Stimulated activated CD8-positive, alpha-beta memory T cell treated with anti-CD3 and anti-CD28 coated beads, Interleukin-15, amount 100 ng/mL, for 4 hours (primary cell): Measurements from ENCODE around the gene ZSWIM6.

Source experiments
- DNase-seq, 2 donors: peaks; one replicate each; pipeline ENCODE4 v3.0.0-alpha.2; 2020; ENCODE audit warnings: low read depth in 2 of 2

Gene ZSWIM6

DNA sequence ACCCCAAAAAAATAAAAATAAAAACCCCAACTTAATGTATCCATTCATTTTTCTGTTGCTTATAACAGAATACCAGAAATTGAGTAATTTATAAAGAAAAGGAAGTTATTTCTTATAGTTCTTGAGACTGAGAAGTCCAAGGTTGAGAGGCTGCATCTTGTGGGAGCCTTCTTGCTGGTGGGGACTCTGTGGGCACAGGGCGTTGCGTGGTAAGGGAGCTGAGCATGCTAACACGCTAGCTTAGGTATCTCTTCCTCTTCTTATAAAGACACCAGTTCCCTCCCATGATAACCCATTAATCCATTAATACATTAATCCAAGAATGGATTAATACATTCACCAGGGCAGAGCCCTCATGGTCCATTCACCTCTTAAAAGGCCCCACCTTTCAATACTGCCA, 150.9 kb downstream of the ZSWIM6 start:
- DNase-seq = no peak

DNA sequence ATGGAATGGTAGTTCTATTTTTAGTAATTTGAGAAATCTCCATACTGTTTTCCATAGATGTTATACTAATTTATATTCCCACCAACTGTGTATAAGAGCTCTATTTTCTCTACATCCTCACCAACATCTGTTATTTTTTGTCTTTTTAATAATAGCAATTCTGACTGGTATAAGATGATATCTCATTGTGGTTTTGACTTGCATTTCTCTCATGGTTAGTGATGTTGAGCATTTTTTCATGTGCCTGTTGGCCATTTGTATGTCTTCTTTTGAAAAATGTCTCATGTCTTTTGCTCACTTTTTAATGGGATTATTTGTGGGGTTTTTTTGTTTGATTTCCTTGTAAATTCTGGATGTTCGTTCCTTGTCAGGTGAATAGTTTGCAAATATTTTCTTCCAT, 154.4 kb downstream of the ZSWIM6 start:
- DNase-seq = no peak

DNA sequence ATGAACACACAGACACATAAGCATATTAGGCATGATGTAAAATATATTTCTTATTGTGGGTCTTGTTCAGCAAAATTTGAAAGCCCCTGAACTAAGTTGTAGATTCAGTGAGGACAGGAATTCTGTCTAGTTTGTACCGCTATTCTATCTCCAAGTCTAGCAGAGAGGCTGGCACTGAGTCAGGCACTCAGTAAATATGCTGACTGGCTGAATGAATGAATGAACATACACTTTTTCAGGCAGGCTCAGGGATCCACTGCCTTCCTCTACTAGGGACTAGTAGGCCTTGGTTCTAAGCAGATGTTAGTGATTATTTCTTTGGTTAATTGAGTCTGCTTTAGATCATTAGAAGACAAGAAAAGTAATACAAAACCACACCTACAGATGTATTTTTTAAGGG, 157.5 kb downstream of the ZSWIM6 start:
- DNase-seq = no peak

DNA sequence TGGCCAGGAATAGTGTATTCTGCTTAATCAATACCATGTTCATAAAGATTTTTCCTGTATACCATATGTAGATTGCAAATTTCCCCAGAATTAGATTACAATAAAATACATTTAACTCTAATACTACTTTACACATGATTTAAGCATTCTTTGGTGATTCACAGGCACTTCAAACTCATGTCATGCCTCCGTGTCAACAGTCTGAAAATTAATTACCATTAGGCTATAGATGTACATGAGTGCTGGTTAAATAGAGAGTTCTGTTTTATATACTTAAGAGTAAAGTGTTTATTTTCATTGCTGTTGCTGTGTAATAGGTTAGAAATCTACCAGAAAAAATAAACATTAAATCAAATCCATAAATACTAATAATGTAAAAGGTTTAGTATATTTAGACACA, 159.8 kb downstream of the ZSWIM6 start:
- DNase-seq = no peak

DNA sequence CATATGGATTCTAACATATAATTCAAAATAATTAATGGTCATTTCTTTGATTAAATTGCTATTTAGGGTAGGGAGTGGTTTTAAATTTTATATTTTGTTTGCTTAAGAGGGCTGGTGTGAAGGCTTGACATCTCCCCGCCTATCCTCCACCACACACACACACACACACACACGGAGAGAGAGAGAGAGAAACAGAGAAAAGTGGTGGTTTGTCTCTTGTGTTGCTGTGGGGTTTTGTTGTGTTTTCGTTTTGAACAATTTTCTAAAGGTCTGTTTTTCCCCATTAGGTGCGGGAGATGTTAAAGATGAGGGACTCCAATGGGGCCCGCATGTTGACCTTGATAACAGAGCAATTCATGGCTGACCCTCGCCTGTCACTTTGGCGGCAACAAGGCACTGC, 161.9 kb downstream of the ZSWIM6 start:
- no peak for DNase-seq

DNA sequence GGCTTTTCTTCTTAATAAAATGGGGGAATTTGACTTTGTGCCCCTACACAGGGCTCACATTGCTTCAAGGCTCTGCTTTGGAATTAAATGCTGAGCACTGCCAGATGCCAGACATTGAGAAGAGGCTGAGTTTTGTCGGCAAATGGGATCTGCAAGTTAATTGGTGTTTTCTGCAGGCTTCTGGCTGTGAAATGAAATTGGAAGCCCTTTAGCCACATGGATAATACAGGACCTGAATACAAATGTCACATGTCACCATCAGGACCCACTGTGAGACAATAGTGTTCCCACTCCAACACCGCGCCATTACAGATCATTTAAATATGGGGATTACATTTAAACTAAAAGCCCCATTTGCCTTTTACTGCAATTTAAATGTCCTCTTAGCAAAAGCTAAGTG, 164.4 kb downstream of the ZSWIM6 start:
- no peak for DNase-seq

DNA sequence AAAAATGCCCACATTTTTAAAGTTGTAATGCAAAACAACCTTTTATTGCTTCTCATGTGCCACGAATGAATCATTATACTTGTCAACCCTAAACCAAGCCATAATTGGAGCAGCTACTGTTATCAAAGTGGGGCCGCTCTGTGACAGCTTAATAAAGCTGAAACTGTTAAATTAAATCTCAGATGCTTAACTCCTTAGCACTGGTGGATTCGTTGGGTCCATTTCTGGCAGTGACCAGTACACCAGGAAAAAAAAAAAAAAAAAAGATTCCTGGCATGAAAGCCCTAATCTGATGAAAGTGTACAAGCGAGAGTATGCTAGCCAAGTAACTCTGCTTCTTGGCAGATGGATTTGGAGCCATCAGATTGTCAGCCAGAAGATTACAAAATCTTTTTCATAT, 164.8 kb downstream of the ZSWIM6 start:
- no peak for DNase-seq

DNA sequence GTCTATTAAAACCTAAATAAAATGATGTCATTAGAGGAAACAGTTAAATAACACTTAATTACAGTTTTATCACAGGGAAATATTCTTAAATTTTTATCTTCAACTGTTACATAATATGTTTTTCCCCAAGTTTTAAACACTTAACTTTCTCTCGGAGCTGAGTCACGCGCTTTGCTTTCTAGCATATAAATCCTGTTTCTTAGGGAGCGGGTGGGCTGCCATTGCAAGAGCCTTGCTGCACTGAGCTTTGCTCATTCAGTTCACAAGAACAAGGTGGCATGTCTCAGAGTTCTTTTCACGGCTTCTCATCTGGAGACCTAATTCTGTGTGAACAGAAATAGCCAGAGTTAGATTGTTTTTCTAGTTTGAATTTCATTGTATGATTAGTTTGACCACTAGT, 166.1 kb downstream of the ZSWIM6 start:
- DNase-seq = no peak

DNA sequence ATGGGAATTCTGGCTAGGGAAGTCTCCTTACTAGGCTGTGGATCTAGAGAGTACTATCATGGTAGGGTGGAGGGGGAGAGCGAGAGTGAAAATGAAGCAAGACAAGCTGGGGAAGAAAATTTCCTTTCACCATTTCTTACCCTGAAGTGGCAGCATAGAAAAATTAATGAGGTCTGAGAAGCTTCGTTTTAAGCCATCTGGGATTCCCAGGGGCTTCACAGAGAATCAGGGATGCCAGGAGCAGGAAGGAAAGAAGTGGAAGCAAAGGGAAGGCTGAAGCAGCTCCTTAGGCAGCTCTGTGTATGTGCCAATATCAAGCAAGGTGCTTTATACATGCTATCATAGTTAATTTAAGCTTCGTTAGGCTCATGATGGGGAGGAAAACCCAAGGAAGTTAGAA, 169.9 kb downstream of the ZSWIM6 start:
- no peak for DNase-seq

DNA sequence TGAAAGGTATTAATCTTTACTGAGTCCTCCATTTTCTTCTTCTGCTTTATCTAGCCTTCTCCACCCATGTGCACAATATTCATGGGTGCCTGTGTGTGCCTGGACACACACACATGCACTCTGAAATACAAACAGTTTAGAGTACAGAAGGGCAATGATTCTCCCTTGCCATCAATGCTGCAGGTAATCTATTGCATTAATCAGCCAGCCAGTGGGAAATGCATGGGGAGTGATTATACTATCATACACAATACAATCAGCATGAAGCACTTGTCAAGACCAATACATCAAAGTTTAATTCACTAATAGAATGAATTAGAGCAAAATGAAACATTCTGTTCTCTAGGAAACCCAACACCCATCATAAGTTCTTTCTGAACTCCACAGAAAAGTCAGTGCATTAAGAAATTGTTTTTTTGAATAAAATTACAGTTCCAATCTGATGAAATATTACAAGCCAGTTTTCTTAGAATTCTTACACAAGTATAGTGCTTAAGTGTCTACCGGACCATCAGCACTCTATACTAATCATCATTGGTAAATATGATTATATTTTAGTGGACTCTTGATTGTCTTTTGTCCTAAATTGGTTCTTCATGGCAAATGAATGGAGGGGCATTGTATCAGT, 172.2 kb downstream of the ZSWIM6 start:
- no peak for DNase-seq

DNA sequence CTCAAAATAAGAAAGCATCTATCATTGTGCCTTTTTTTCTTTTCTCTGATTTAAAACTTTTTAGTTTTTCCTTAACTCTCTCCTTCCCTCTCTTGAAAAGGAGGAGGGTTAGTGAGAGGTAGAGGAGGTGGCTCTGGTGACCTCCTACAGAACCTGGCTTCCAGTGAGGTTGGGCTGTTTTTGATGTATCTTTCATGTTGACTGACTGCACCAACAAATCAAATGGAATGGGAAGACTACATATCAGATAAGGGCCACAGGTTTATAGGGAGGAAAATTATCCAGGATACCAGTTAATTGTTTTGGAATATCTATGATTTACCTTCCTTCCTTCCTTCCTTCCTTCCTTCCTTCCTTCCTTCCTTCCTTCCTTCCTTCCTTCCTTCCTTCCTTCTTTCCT, 173.2 kb downstream of the ZSWIM6 start:
- DNase-seq = no peak

DNA sequence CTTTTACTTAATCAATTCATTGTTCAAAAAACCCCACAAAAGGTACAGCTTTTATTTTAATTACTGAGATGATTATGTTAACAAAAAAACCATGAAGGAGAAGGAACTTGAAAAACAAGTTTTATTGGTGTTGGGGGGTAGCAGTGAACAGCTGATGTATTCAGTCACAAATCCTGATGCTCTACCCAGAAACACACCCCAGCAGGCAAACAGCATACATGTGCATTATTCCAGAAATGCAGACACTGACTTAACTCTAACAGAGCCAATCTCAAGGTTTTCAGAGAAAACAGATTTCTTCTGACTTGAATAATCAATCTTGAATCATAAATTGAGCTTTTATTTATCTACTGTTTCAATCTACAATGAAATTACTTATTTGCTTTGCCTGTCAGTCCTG, 175.2 kb downstream of the ZSWIM6 start:
- no peak for DNase-seq

DNA sequence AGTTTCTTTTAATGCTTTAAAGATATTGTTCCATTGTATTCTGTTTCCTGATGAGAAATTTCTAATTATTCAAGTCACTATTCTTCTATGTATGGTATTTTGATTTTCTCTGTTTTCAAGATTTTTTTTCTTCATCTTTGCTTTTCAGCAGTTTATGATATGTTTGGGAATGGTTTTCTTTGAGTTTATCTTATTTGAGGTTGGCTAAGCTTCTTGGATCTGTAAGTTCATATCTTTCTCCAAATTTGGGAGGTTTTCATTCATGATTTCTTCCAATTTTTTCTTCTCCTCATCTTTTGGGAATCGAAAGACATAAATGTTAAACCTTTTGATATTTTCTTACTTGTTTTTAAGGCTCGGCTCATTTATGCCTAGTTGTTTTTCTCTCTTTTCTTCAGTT, 184.9 kb downstream of the ZSWIM6 start:
- no peak for DNase-seq

DNA sequence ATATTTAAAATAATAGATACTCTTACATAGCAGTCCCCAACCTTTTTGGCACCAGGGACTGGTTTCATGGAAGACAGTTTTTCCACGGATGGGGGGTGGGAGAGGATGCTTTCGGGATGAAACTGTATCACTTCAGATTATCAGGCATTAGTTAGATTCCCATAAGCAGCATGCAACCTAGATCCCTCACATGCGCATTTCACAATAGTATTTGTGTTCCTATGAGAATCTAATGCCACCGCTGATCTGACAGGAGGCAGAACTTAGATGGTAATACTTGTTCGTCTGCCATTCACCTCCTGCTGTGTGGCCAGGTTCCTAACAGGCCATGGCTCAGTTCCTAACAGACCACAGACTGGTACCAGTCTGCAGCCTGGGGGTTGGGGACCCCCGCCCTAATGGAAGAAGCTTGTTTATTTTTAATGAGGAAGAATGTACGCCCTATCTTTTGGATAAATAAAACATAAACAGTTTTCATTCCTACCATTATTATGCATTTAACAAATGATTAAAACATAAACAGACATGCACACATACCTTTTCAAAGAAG, 187.7 kb downstream of the ZSWIM6 start:
- no peak for DNase-seq

DNA sequence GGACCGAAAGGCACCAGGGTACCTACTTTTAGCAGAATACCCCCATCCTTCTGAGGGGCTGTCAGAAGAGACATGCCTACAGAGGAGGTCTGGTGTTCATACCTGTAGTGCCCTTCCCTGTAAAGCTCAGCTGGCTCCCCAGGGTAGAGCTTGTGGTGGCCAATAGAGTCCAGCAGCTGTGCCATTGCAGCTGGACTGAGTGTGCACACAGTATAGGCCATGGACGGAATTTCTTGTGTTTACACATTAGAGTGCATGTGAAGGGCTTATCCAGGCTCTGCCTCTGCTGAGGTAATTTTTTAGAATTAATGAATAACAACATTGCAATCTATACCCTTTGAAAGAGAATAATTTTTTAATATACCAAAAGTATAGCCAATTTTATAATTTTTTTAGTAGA, 191.0 kb downstream of the ZSWIM6 start:
- DNase-seq = no peak

DNA sequence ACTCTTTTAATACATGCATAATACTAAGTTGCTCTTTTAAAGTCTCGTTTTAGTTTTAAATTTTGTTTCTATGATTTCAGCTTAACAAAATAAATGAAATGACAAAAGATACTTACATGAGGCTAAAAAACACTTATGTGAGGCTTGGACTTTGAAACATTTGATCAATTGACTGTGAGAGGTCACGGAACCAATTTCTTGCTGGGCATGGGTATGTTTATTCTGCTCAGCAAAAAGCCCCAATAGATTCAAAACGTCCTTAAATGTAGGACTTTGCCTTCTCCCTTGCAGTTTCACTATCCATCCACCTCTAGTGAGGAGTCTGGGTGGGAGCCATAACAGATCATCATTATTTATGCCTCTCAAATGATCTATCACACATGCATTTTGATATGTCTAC, 191.9 kb downstream of the ZSWIM6 start:
- no peak for DNase-seq

DNA sequence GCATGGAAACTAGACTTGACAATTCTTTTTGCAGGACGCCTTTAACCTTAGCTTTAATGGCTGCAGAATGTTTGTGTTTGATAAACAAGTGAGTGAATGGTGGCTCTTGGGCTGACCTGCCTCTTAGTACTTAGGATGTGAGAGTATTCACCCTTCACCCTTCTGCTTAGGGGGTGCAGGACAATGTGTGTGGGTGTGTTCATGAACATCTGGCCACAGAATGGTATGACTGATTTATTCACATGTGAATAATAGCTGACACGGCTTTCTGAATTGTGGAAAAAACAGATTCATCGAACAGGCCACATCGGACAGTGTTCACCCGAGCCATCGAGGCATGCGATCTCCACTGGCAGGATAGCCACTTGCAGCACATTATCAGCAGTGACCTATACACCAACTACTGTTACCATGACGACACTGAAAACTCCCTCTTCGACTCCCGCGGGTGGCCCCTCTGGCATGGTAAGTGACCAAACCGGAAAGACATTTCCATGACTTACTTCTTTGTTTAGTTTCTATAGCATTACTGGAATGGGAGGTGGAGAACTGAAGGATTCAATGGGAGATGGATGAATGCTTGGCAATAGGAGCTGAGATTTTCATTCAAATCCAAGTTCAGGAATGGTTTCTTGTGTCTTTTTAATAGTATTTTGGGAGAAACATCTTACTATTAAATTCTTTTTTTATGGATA, 193.6 kb downstream of the ZSWIM6 start:
- DNase-seq = no peak

DNA sequence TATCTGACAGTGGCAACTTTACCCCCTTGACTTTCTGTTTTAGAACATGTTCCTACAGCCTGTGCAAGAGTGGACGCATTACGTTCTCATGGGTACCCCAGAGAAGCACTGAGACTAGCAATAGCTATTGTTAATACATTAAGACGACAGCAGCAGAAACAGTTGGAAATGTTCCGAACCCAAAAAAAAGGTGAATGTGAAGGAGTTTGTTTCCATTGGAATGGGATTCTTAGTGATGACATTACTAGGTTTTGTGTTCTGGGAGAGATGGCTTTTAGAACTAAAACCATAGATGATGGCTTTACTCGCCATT, 194.1 kb downstream of the ZSWIM6 start:
- no peak for DNase-seq

DNA sequence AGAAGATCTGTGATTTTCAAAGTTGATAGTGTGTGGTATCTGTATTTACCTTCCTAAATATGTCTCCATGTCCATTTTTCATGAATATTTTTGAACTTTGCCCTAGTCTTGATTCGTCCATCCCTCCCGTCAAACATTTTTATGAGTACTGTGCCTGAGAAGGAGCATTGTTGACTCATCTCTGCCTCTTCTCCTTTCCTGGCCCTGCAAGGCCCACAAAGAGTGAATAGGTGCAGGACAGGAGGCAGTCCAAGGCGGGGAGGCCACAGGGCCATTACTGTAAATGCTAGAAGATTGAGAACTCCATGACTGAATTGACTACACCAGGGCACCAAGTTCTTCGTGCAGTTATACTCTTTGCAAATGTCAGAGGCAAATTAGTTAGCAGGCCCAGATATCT, 200.9 kb downstream of the ZSWIM6 start:
- DNase-seq = no peak

DNA sequence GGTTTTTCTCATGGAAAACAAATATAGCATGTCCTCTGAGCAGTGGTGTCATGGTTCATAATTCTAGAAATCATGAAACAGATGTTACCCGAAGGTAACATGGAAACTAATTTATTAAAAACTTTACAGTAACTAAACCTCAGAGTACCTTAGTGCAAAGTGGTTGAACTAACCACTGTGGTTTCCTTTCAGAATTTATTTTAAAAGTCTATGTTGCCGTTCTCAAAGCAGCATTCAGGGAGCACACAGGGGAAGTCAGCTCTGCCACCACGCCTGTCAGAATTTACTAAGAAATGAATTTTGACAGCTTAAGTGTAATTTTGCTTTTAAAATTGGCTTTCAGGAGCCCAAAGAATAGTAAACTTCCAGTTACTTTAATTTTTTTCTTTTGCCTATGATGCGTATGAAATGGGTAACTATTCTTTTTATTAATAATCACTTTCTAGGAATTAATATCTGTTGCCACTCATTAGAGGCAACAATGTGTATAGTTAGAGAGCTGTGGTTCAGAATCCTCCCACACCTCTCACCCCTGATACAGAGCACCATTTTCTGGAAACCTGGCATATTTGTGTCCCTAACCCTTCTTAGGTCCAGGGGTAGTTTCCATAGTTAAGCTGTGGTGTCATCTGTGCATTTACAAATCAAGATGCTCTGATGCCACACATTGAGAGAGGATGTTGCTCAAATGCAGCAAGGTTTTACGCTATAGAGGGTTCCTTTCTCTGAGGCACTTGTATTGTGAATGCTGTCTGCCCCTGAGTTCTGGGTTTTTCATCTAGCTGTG, 202.6 kb downstream of the ZSWIM6 start:
- DNase-seq = no peak

DNA sequence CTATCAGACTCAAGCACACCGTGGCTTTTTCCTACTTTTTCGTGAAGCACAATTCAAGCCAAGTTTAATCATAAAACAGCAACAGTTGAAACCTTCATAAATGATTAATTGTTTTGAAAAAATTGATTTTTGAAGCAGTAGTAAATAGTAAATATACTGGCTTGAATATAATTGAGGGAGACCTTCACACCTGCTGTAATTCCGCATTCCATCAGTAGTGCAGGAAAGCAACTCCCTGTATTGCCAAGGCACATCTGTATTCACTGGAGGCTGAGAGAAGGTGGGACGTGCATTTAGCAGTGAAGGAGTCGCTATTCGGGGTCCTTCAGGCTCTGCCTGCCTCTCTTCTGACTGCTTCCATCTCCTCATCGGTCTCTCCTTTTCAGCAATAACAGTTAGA, 203.8 kb downstream of the ZSWIM6 start:
- no peak for DNase-seq

DNA sequence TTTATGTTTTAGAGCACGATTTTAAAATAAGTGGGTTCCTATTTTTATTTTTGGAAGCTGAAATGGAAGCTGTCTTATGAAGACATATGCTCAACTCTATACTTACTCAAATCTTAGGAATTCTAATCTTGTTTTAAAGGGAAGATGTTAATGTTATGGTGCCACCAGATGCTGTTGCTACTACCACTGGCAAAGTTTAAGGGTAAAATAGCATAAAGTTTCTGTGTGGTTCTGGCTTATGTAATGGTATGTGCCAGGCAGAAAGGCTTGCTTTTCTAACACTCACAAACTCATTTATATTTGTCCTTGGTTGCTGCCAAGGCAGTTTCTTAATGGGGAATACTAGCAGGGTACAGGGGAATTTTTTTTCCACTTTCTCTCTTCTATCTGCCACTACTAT, 204.9 kb downstream of the ZSWIM6 start:
- no peak for DNase-seq
